Common myeloid progenitor, CD34-positive (primary cell): ENCODE data around the gene BDNF.

Experiments used
- CTCF ChIA-PET: fragments of 350-600 bp; sonication (Branson Sonifier 250); formaldehyde crosslinking; loops from one replicate; lab custom pipeline; 2021; ENCODE audit warnings: antibody characterized with exemption; lab: Charles Lee
- POLR2A ChIA-PET: fragments of 350-600 bp; sonication (Branson Sonifier 250); formaldehyde crosslinking; loops from one replicate; lab custom pipeline; 2021; ENCODE audit warnings: antibody characterized with exemption; lab: Charles Lee
- DNase-seq, 3 donors: peaks; one replicate each; pipeline versions ENCODE4 v3.0.0 to v3.0.0-alpha.2; 2013
- H3K27ac ChIP-seq, 2 experiments: 1 replicate in 1 of 2; 2 replicates in 1 of 2; pipeline ENCODE4 v1.7.0; 2013; ENCODE audit warnings: inconsistent platforms in 2 of 2, low read length in 2 of 2, mild to moderate bottlenecking in 2 of 2, low read depth in 1 of 2, moderate library complexity in 1 of 2; ENCODE audit not compliant: severe bottlenecking in 2 of 2, insufficient read depth in 1 of 2, poor library complexity in 1 of 2
- H3K27me3 ChIP-seq, 5 experiments: replicated peaks in 2 of 5; 1 replicate in 3 of 5; 2 replicates in 2 of 5; pipeline versions ENCODE4 v1.6.1 to v1.7.0; 2013; ENCODE audit warnings: low read length in 4 of 5, mild to moderate bottlenecking in 2 of 5, moderate library complexity in 2 of 5, inconsistent platforms in 1 of 5; ENCODE audit not compliant: insufficient read depth in 5 of 5, control insufficient read depth in 4 of 5
- H3K36me3 ChIP-seq, 4 experiments: 1 replicate in 2 of 4; 2 replicates in 2 of 4; pipeline versions ENCODE4 v1.6.1 to v1.7.0; 2013; ENCODE audit warnings: low read length in 3 of 4, control low read depth in 1 of 4, mild to moderate bottlenecking in 1 of 4; ENCODE audit not compliant: control insufficient read depth in 4 of 4, insufficient read depth in 4 of 4
- H3K4me1 ChIP-seq, 4 experiments: 1 replicate in 3 of 4; 2 replicates in 1 of 4; pipeline versions ENCODE4 v1.6.1 to v1.7.1; 2013; ENCODE audit warnings: low read length in 3 of 4, mild to moderate bottlenecking in 3 of 4, control low read depth in 1 of 4, inconsistent platforms in 1 of 4, moderate library complexity in 1 of 4; ENCODE audit not compliant: control insufficient read depth in 4 of 4, insufficient read depth in 4 of 4; ENCODE audit errors: control extremely low read depth in 1 of 4
- H3K4me3 ChIP-seq, 7 experiments: 1 replicate in 4 of 7; 2 replicates in 3 of 7; pipeline versions ENCODE4 v1.5.1 to v1.7.0; 2013; ENCODE audit warnings: mild to moderate bottlenecking in 7 of 7, low read length in 6 of 7, moderate library complexity in 6 of 7, inconsistent platforms in 2 of 7, low read depth in 2 of 7, control low read depth in 1 of 7; ENCODE audit not compliant: insufficient read depth in 4 of 7, control insufficient read depth in 1 of 7; ENCODE audit errors: extremely low read depth in 1 of 7
- H3K9me3 ChIP-seq, 5 experiments: 1 replicate in 4 of 5; 2 replicates in 1 of 5; pipeline versions ENCODE4 v1.6.1 to v1.7.1; 2013; ENCODE audit warnings: low read length in 4 of 5, mild to moderate bottlenecking in 2 of 5, inconsistent platforms in 1 of 5, low read depth in 1 of 5, moderate library complexity in 1 of 5; ENCODE audit not compliant: control insufficient read depth in 4 of 5, insufficient read depth in 2 of 5; ENCODE audit errors: control extremely low read depth in 1 of 5
- WGBS: methylation state at CpG from one replicate; pipeline ENCODE4 v1.1.5; 2013; ENCODE audit not compliant: insufficient coverage; 5-methylcytosine and 5-hydroxymethylcytosine counted together

Gene BDNF

GRCh38 chr11:27699242-27699925, 871 bp downstream of the BDNF start:
- H3K9me3 ChIP-seq = no peaks in the 10 kb centered on the region
- no peaks in the 10 kb centered on the region for H3K36me3 ChIP-seq
- H3K27me3 ChIP-seq = peaks cover 29 to 89% (median 42%) of the 10 kb centered on the region in 5 experiments
- peaks cover 0 to 29% (median 26%) of the 10 kb centered on the region in 4 experiments for H3K4me1 ChIP-seq
- H3K27ac ChIP-seq = no peak overlapping the region
- WGBS = 1% methylated on average over 17 of the region's 30 CpGs
- POLR2A ChIA-PET = no interaction called here
- peak overlapping the region in 3 of 7 experiments; percentile 46 to 63 (median 47) for H3K4me3 ChIP-seq
- CTCF ChIA-PET = interaction anchor here (0.9 to 2.7 kb wide), 7 partner anchors 10 to 997 kb away, joined by 3 to 44 read pairs (median 5); no protein-coding TSS in a partner anchor
- no peak for DNase-seq

DNA sequence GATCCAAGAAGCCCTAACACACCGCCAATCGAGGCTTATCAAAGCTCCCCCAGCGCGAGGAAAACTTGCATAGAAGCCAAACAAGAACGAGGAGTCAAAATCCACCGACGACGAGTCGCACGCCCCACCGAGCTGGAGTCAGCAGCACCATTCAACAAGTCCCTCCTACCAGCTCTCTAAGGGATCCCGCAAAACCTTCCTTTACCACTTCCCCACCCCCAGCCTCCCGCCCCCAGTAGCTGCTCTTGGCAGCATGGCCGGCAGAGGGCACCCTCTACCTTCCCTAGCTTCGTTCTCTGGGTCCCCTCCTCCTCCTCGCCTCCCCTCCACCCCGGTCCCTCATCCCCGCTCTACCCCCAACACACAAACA, 1.4 kb downstream of the BDNF start:
- H3K27me3 ChIP-seq = peaks cover 29 to 83% (median 42%) of the 10 kb centered on the region in 5 experiments
- DNase-seq = peak; percentile 77 to 89 (median 86)
- no peak overlapping the region for H3K27ac ChIP-seq
- peaks cover 0 to 29% (median 26%) of the 10 kb centered on the region in 4 experiments for H3K4me1 ChIP-seq
- ChIA-PET POLR2A (no interaction called here), CTCF (interaction anchor here (0.7 to 2.7 kb wide), 8 partner anchors 10 to 997 kb away, joined by 3 to 44 read pairs (median 4); no protein-coding TSS in a partner anchor)
- WGBS = under 1% methylated on average over 16 of the region's 18 CpGs
- H3K36me3 ChIP-seq = no peaks in the 10 kb centered on the region
- H3K4me3 ChIP-seq = peak overlapping the region in 1 of 7 experiments; percentile 20
- no peaks in the 10 kb centered on the region for H3K9me3 ChIP-seq

- no peak overlapping the region for H3K4me3 ChIP-seq
- H3K27me3 ChIP-seq = peaks cover 24 to 74% (median 33%) of the 10 kb centered on the region in 5 experiments
- no peak overlapping the region for H3K27ac ChIP-seq
- H3K4me1 ChIP-seq = peaks cover 0 to 29% (median 26%) of the 10 kb centered on the region in 4 experiments
- no peaks in the 10 kb centered on the region for H3K9me3 ChIP-seq
- POLR2A ChIA-PET = no interaction called here
- DNase-seq = no peak
- WGBS = no CpG with 5 or more reads among the region's 2 CpGs
- CTCF ChIA-PET = interaction anchor here (3.2 kb wide), 1 partner anchor 833 kb away, joined by 22 read pairs; no protein-coding TSS in a partner anchor
- H3K36me3 ChIP-seq = no peaks in the 10 kb centered on the region
Measured at GRCh38 chr11:27697679-27698275, 2.5 kb downstream of the BDNF start.

- Histone ChIP-seq H3K27me3 (peaks cover 19 to 65% (median 28%) of the 10 kb centered on the region in 5 experiments), H3K27ac (no peak overlapping the region), H3K9me3 (no peaks in the 10 kb centered on the region), H3K4me1 (peaks cover 0 to 29% (median 26%) of the 10 kb centered on the region in 4 experiments), H3K4me3 (no peak overlapping the region), H3K36me3 (no peaks in the 10 kb centered on the region)
- WGBS = 17% methylated on average over 1 of the region's 8 CpGs
- DNase-seq = no peak
- ChIA-PET CTCF (interaction anchor here (0.8 to 3.2 kb wide), 2 partner anchors 19 to 834 kb away, joined by 3 to 22 read pairs; no protein-coding TSS in a partner anchor), POLR2A (no interaction called here)
Measured at GRCh38 chr11:27696961-27697360, 3.3 kb downstream of the BDNF start.

- Histone ChIP-seq H3K36me3 (no peaks in the 10 kb centered on the region), H3K4me3 (no peak overlapping the region), H3K9me3 (no peaks in the 10 kb centered on the region), H3K27ac (no peak overlapping the region), H3K4me1 (peaks cover 0 to 22% (median 20%) of the 10 kb centered on the region in 4 experiments), H3K27me3 (peaks cover 19 to 57% (median 21%) of the 10 kb centered on the region in 5 experiments)
- POLR2A ChIA-PET = no interaction called here
- CTCF ChIA-PET = interaction anchor here (0.8 to 3.2 kb wide), 5 partner anchors 9 to 1633 kb away, joined by 3 to 22 read pairs (median 3); no protein-coding TSS in a partner anchor
- DNase-seq = no peak
- 83% methylated on average over 2 of the region's 3 CpGs for WGBS
Measured at GRCh38 chr11:27696115-27696514, 4.1 kb downstream of the BDNF start.

DNA sequence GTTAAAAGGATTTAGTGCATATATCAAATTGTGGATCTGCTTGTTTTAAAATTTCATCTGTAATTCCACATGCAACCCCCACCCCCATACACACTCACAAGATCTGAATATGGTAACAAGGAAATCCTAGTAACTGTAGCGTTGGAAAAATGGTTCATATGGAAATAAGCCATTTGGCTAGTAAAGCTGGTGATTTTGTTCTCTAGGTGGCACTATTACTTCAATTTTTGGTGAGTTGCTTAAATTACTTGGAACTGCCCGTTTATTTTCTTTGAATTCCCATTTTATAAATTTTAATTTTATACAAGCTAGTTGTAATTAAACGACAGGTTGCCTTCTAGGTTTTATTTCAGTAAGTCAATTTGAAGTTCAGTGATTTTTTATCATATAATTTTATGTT, 5.3 kb downstream of the BDNF start:
- ChIA-PET POLR2A (no interaction called here), CTCF (interaction anchor here (0.7 to 3.2 kb wide), 7 partner anchors 9 to 1634 kb away, joined by 3 to 22 read pairs (median 3); no protein-coding TSS in a partner anchor)
- no peak overlapping the region for H3K27ac ChIP-seq
- no CpG with 5 or more reads among the region's 3 CpGs for WGBS
- no peaks in the 10 kb centered on the region for H3K9me3 ChIP-seq
- peaks cover 0 to 13% (median 11%) of the 10 kb centered on the region in 4 experiments for H3K4me1 ChIP-seq
- H3K27me3 ChIP-seq = peaks cover 16 to 47% (median 19%) of the 10 kb centered on the region in 5 experiments
- H3K36me3 ChIP-seq = no peaks in the 10 kb centered on the region
- no peak overlapping the region for H3K4me3 ChIP-seq
- peak in 2 of 3 donors; percentile 21 for DNase-seq
